Measurements from ENCODE around the gene STX18. TPM values are rescaled to one million over a fixed set of nuclear protein-coding genes. Genes with fewer than 3 reads are reported as not detected.
"Not testable (repeated sequence)": the region's sequence is repeated elsewhere in the genome, so short reads cannot be mapped to it uniquely, and the experiment has no call there.

The STX18 gene
- total RNA-seq, 1 donor from 2014 or later = 33.9 TPM

DNA sequence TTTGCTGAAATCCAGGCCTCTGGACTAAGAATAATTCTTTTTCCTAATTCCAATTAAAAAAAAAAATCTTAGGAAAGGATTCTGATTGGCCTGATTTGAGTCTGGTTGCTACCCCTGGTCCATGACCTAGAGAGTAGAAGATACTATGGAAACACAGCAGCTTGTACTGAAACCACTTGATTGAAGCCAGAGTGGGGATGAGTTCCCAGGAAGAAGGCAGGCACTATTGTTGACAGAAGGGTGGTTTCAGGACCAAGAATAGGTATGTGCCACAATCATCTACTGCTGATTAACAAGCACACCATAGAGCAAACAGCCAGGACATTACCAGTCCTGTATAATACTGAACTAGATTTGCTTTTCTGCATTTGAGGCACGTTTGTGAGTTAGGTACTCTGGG is 29.6 kb downstream of the STX18 start:
- no peak overlapping the region for H3K27ac Mint-ChIP-seq
- H3K4me1 Mint-ChIP-seq = peaks cover 56% of the 10 kb centered on the region
- H3K9me3 Mint-ChIP-seq = no peaks in the 10 kb centered on the region
- peaks cover 31% of the 10 kb centered on the region for H4K20me1 ChIP-seq (ENCODE audit: low read depth)
- no peaks in the 10 kb centered on the region for H3K9me3 ChIP-seq (ENCODE audit: low read depth)
- peaks cover 2% of the 10 kb centered on the region for H3K27me3 Mint-ChIP-seq (ENCODE audit: insufficient read depth, low read depth)
- H3K36me3 Mint-ChIP-seq = peaks cover 5% of the 10 kb centered on the region
- no peak overlapping the region for H3K4me2 ChIP-seq
- no peak for TF ChIP-seq EZH2 (IDR thresholded peaks at IDR 0.05)
- TF ChIP-seq EZH2phosphoT487 (IDR thresholded peaks at IDR 0.05) = no peak
- H3K27me3 ChIP-seq = no peaks in the 10 kb centered on the region
- H3K4me1 ChIP-seq = peaks cover 4% of the 10 kb centered on the region
- no peak overlapping the region for H3K9ac ChIP-seq
- peaks cover 9% of the 10 kb centered on the region for H3K79me2 ChIP-seq (ENCODE audit: low read depth)
- no peaks in the 10 kb centered on the region for H3F3A ChIP-seq (ENCODE audit: low read depth)
- H3K4me3 ChIP-seq = no peak overlapping the region
- H3K27ac ChIP-seq = no peak overlapping the region
- no peaks in the 10 kb centered on the region for H3K36me3 ChIP-seq
- H3K4me3 Mint-ChIP-seq = no peak overlapping the region
- no peak overlapping the region for H2AFZ ChIP-seq (replicated peaks)
- no peak for DNase-seq (ENCODE audit: low spot score)

DNA sequence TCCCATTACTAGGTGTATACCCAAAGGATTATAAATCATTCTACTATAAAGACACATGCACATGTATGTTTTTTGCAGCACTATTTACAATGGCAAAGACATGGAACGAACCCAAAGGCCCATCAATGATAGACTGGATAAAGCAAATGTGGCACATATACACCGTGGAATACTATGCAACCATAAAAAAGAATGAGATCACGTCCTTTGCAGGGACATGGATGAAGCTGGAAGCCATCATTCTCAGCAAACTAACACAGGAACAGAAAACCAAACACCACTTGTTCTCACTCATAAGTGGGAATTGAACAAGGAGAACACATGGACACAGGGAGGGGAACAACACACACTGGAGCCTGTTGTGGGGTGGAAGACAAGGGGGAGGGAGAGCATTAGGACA is 31.2 kb downstream of the STX18 start:
- not testable (repeated sequence) for H3K4me2 ChIP-seq; H3K4me3 ChIP-seq; H3K9ac ChIP-seq; H3K79me2 ChIP-seq (ENCODE audit: low read depth); DNase-seq (ENCODE audit: low spot score); H3K9me3 Mint-ChIP-seq; H3K27ac ChIP-seq; H3K36me3 ChIP-seq; H3K9me3 ChIP-seq (ENCODE audit: low read depth); H2AFZ ChIP-seq (replicated peaks); H3K27me3 Mint-ChIP-seq (ENCODE audit: insufficient read depth, low read depth); H3K36me3 Mint-ChIP-seq; H3K4me1 ChIP-seq; H3K4me3 Mint-ChIP-seq; H3F3A ChIP-seq (ENCODE audit: low read depth); H3K27ac Mint-ChIP-seq; H3K27me3 ChIP-seq
- peaks cover 41% of the 10 kb centered on the region for H3K4me1 Mint-ChIP-seq
- H4K20me1 ChIP-seq (ENCODE audit: low read depth) = peaks cover 32% of the 10 kb centered on the region

DNA sequence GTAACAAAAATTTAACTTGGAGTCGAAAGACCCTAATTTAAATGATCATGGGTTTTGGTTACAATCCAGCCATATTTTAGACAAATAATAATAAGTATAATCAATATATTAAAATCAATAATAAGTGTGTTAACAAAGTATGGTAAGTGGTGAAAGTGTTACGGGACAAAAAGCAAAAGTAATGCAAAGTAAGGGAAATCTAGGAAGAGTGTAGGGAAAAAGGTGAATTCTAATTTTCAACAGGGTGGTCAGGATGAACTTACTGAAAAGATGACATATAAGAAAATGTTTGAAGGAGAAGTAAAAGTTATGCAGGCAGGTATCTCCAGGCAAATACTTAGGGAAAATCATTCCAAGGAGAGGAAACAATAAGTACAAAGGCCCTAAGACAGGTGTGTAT is 32.3 kb downstream of the STX18 start:
- no peak overlapping the region for H2AFZ ChIP-seq (replicated peaks)
- H3K9me3 ChIP-seq (ENCODE audit: low read depth) = no peaks in the 10 kb centered on the region
- Mint-ChIP-seq H3K4me3 (no peak overlapping the region), H3K27ac (no peak overlapping the region), H3K9me3 (no peaks in the 10 kb centered on the region), H3K4me1 (peaks cover 32% of the 10 kb centered on the region), H3K27me3 (ENCODE audit: insufficient read depth, low read depth) (peaks cover 5% of the 10 kb centered on the region), H3K36me3 (peaks cover 11% of the 10 kb centered on the region)
- no peaks in the 10 kb centered on the region for H3K27me3 ChIP-seq
- peaks cover 32% of the 10 kb centered on the region for H4K20me1 ChIP-seq (ENCODE audit: low read depth)
- no peak overlapping the region for H3K4me3 ChIP-seq
- no peaks in the 10 kb centered on the region for H3K36me3 ChIP-seq
- TF ChIP-seq, protein P1, sequence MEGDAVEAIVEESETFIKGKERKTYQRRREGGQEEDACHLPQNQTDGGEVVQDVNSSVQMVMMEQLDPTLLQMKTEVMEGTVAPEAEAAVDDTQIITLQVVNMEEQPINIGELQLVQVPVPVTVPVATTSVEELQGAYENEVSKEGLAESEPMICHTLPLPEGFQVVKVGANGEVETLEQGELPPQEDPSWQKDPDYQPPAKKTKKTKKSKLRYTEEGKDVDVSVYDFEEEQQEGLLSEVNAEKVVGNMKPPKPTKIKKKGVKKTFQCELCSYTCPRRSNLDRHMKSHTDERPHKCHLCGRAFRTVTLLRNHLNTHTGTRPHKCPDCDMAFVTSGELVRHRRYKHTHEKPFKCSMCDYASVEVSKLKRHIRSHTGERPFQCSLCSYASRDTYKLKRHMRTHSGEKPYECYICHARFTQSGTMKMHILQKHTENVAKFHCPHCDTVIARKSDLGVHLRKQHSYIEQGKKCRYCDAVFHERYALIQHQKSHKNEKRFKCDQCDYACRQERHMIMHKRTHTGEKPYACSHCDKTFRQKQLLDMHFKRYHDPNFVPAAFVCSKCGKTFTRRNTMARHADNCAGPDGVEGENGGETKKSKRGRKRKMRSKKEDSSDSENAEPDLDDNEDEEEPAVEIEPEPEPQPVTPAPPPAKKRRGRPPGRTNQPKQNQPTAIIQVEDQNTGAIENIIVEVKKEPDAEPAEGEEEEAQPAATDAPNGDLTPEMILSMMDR (IDR thresholded peaks at IDR 0.05) = no peak
- TF ChIP-seq EZH2phosphoT487 (IDR thresholded peaks at IDR 0.05) = no peak
- no peak for TF ChIP-seq EZH2 (IDR thresholded peaks at IDR 0.05)
- no peaks in the 10 kb centered on the region for H3F3A ChIP-seq (ENCODE audit: low read depth)
- H3K27ac ChIP-seq = no peak overlapping the region
- H3K9ac ChIP-seq = no peak overlapping the region
- H3K4me1 ChIP-seq = peaks cover 3% of the 10 kb centered on the region
- DNase-seq (ENCODE audit: low spot score) = no peak
- H3K79me2 ChIP-seq (ENCODE audit: low read depth) = no peaks in the 10 kb centered on the region
- no peak overlapping the region for H3K4me2 ChIP-seq

DNA sequence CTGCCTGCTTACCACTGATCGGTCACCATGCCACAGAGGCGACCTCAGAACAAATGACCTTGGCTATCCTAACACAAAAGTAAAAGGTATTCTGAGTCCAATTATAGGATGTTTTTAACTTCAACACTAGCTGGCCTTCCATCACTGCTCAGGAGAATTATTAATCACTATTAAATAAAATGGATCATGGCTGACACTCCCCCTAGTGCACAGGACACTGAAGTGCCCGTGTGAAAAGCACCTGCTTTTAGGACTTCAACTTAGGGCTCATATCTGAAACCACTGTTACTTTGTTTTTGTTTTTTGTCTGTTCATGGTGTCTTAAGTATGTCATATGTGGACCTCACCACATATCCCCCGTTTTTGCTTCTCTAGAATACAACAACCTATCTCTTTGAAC is 33.9 kb downstream of the STX18 start:
- H3K27me3 ChIP-seq = no peaks in the 10 kb centered on the region
- no peaks in the 10 kb centered on the region for H3K79me2 ChIP-seq (ENCODE audit: low read depth)
- no peak for TF ChIP-seq EZH2phosphoT487 (IDR thresholded peaks at IDR 0.05)
- TF ChIP-seq EZH2 (IDR thresholded peaks at IDR 0.05) = no peak
- TF ChIP-seq, protein P1 (IDR thresholded peaks at IDR 0.05) = peak; percentile 61
- H3K9me3 ChIP-seq (ENCODE audit: low read depth) = no peaks in the 10 kb centered on the region
- H3K4me3 ChIP-seq = no peak overlapping the region
- H3K4me1 ChIP-seq = peaks cover 5% of the 10 kb centered on the region
- H3K36me3 ChIP-seq = no peaks in the 10 kb centered on the region
- peaks cover 5% of the 10 kb centered on the region for H3K27me3 Mint-ChIP-seq (ENCODE audit: insufficient read depth, low read depth)
- H2AFZ ChIP-seq (replicated peaks) = no peak overlapping the region
- no peak overlapping the region for H3K9ac ChIP-seq
- H3K4me3 Mint-ChIP-seq = no peak overlapping the region
- peaks cover 26% of the 10 kb centered on the region for H3K4me1 Mint-ChIP-seq
- DNase-seq (ENCODE audit: low spot score) = no peak
- H4K20me1 ChIP-seq (ENCODE audit: low read depth) = peaks cover 22% of the 10 kb centered on the region
- H3K36me3 Mint-ChIP-seq = peaks cover 11% of the 10 kb centered on the region
- H3K27ac Mint-ChIP-seq = peak overlapping the region; percentile 1
- no peaks in the 10 kb centered on the region for H3K9me3 Mint-ChIP-seq
- no peak overlapping the region for H3K27ac ChIP-seq
- no peak overlapping the region for H3K4me2 ChIP-seq
- no peaks in the 10 kb centered on the region for H3F3A ChIP-seq (ENCODE audit: low read depth)

Measured in neural progenitor cell (in vitro differentiated cells).